Activated CD8-positive, alpha-beta memory T cell treated with anti-CD3 and anti-CD28 coated beads, Interleukin-2, amount 50 U/mL, for 1 hour (primary cell): ENCODE results near the gene SYT17.
"Not testable (repeated sequence)": the region's sequence is repeated elsewhere in the genome, so short reads cannot be mapped to it uniquely, and the experiment has no call there.

ENCODE experiments used
- DNase-seq: peaks from one replicate; pipeline ENCODE4 v3.0.0-alpha.2; 2020; ENCODE audit errors: extremely low read depth

The SYT17 gene

DNA sequence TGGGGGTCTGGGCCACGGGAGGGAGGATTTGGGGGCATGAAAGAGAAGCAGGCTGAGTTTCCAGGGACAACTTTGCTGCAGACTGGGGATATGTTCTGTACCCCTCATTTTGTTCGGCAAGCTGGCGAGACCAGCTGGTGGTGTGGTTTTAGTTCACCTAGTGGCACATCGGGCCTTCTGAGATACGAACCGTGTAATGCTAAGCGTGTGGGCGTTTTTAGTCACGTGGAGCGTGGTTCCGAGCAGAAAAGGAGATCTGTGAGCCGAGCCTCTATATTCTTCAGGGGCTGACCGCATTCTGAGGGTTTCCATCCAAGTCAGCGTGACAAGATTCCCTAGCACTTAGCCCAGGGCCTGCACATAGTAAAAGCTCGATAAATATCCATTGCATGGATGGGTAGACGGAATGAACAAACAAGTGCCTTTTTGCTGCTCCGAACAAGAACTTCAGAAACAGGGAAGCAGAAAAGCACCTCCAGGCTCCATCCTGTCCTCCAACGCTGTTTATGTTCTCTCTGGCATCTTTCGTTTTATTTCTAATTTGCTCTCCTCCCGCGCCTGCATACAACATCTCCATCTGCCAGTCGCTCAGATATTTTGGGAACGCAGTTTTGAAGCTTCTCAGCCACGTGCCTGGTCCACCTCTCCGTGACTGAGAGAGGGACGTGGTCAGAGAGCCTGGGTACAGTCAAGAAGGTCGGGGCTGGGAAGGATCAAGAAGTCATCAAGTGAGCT is 5.8 kb downstream of the SYT17 start:
- DNase-seq = no peak

DNA sequence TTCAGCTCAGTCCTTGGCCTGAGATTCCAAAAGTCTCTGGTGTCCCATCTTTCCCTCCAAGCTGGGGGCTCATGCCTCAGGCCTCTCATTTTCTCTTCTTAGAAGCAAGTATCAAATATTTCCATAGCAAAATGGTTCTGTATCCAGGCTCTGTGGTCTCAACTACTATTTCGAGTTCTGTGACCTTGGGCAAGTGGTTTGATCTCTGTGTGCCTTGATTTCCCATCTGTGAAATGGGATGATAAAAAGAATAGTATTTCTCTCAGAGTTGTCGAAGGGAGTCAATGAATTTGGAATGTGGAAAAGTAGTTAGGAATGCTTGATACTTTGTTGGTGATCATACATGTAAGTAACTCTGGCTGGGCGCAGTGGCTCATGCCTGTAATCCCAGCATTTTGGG is 6.4 kb downstream of the SYT17 start:
- no peak for DNase-seq

DNA sequence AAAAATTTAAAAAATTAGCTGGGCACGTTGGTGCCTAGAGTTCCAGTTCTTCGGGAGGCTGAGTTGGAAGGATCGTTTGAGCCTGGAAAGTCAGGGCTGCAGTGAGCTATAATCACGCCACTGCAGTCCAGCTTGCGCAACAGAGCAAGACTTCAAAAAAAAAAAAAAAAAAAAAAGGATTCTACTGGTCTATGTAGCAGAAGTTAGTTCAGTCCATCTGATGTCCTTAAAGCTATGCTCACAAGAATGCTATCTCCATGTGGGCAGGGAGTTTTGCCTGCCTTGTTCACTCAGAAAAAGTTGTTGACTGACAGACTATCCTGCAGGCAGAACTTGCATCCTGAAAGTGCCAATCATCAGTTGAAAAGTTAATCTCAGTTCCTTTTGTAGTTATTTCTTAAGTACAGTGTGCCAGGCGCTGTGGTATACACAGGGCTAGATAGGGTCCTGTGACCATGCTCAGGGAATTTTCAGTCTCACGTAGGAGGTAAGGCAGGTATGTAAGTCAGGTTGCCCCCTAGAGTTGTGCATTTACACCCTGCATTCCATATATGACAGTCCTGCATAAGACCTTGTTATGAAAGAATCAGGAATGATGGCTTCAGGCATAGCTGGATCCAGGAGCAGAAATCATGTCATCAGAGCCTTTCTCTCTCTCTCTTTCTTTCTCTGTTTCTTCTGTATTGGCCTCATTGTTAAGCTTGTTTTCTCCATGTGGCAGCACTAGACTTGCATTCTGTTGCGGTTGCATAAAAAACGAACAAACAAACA is 7.6 kb downstream of the SYT17 start:
- DNase-seq = no peak

DNA sequence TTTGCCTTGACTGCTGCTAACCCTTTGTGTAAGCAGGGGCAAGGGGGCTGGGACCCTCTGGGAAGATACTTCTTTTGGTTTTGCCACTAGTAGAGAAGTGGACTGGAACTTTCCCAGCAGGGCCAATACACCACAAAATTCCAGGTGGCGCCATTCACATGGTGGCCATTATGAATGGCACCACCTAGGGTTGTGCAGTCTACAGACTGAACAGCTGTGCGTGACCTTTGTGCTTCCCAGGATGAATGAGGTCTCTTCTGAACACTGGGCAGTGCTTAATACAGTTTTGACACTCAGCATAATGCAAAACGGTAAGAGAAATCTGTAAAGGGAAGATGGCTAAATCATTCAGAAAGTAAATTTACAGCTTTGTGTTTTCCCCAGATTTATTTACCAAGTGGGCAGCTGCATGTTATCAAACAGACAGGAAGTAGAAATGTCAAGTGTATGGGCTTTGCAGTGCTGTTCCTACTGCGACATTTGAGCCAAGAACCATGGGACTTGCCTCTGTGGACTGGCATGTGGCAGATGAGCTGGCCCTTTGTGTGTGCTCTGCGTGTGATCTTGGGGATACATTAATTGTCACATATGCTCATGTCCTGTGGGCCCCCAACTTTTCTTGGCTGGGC is 9.2 kb downstream of the SYT17 start:
- DNase-seq = no peak

DNA sequence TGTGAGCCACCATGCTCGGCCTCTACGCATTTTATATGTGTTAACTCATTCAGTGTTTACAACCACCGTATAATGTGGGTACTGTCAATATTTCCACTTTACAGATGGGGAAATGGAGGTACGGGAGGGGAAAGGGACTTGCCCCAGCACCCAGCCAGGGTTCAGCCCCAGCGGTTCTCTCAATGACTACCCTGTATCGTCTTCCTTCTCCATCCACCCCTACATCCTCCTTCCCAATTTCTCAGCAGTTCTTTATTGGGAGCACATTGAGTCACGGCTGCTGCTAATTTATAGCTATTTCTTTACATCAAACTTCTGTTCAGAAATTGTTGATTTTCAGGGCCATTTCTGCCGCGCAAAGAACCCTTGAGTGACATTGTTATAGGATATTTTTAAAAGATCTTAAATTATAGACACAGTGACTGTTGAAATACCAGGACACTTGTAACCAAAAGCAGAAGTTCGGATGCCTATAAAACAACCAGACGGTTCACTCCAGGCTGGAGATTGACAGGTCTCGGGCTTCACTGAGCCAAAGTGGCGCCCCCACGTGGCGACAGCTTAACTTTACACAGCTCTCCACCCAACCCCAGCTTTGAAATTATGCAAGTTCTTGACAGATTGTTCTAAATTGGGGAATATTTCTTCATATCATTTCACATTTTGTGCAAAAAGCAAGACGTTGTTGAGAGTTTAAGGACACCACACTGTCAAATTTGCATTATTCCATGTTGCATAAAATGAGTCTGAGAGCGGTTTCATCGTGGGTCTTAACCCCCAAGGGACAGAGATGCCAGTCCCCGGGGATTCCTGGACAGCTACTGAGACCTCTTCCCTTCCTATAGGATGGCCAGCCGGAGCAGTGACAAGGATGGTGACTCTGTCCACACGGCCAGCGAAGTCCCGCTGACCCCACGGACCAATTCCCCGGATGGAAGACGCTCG is 11.8 kb downstream of the SYT17 start:
- DNase-seq = no peak

DNA sequence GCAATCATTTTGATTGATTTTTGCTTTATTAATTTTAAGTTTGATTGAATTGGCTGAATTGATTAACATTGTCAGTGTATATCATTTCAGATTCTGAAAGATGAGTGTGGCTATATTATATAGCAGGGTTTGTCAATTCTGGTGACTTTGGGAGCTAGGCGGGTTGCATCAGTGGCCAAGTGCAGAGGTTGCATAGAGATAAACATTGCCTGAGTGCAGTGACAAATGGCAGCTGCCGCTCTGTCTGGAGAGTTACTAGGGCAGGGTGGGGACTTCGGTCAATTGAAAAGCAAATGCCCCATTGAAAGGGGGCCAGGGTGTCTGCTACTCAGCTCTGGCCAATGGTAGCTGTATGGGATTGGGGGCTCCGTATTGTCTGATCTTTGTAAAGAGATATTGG is 12.7 kb downstream of the SYT17 start:
- no peak for DNase-seq

DNA sequence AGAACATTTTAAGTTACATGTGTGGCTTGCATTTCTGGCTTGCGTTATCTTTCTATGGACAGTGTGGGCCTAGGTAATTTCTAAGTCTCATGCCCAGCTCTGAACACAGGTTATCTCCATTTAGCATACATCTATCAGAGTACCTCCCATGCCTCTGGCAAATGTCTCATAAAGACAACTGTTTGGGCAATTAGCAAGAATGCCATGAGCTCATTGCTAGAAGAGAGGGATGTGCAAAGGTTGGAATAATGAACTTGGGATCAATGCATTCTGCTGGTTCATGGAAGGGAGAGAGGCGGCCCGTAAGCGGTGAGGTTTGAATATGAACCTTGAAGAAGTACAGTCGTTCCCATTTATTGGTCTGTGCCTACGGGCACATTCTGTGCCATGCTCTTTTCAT is 14.4 kb downstream of the SYT17 start:
- no peak for DNase-seq

DNA sequence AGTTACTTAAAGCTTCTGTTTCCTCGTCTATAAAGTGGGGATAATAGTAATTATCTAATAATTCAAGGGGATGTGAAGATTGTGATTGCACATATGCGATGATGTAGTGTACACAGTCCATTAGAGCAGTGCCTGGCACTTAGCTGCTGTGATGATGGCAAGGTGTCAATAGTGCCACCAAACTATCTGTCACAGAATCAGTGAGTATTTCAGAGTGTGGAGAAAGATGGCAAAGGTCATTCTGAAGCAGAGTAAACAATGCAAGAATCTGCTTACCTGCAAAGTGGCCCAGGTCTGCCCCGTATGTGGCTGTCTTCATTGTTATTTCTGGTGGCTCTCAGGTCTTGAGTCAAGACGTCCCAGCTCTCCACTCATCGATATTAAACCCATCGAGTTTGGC is 15.1 kb downstream of the SYT17 start:
- DNase-seq = no peak

DNA sequence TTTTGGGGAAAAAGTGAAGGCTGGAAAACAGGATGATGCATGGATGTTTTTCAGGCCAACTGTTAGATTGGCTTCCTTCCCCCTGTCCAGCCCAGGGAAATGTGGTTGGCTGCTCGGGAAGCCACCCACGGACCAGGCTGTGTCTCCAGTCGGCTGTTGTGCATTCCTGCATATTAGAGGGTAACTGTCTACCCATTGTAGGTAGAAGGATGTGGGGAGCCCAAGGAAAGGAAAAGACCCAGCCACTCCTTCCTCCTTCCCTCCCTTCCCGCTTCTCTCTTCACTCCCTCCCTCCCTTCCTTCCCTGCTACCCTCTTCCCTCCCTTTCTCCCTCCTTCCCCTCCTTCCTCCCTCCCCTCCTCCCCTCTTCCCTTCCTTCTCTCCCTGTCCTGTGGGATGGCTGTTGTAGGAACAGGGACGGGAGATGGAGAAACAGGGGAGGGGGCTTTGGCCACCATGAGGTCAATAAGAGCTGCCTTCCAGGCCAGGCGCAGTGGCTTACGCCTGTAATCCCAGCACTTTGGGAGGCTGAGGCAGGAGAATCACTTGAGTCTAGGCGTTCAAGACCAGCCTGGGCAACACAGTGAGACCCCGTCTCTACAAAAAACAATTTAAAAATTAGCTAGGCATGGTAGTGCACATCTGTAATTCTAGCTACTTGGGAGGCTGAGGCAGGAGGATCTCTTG is 16.9 kb downstream of the SYT17 start:
- DNase-seq = no peak

DNA sequence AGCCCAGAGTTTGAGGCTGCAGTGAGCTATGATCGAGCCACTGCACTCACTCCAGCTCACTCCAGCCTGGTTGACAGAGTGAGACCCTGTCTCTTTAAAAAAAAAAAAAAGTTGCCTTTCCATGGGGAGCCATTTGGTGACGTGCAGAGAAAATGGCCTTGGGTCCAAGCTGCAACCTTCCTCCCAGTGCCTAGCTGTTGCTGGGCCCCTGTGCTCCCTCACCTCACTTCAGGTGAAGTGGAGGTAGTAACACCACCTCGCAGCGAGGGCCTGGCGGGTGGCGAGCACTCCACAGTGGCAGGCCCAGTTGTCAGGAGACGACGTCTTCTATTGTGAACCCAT is 17.4 kb downstream of the SYT17 start:
- DNase-seq = no peak

DNA sequence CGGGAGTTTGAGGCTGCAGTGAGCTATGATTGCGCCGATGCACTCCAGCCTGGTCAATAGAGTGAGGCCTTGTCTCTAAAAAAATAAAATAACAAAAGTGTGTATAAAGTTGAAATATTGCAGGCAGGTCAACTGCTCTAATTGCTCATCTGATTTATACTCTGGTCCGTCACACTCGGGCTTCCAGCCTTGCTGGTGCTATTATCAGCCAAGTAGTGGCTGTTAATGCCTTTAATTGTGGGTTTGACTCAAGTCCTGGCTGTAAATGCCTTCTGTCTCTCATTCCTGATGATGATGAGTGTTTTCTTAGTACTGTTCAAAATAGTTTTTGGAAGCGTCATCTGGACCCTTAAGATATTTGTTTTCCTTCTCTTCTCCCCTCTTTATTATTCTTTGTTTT is 18.4 kb downstream of the SYT17 start:
- no peak for DNase-seq

DNA sequence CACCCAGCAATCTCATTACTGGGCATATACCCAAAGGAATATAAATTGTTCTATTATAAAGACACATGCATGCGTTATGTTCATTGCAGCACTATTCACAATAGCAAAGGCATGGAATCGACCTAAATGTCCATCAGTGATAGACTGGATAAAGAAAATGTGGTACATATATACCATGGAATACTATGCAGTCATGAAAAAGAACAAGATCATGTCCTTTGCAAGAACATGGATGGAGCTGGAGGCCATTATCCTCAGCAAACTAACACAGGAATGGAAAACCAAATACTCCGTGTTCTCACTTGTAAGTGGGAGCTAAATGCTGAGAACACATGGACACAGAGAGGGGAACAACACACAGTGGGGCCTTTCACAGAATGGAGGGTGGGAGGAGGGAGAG is 19.9 kb downstream of the SYT17 start:
- not testable (repeated sequence) for DNase-seq

DNA sequence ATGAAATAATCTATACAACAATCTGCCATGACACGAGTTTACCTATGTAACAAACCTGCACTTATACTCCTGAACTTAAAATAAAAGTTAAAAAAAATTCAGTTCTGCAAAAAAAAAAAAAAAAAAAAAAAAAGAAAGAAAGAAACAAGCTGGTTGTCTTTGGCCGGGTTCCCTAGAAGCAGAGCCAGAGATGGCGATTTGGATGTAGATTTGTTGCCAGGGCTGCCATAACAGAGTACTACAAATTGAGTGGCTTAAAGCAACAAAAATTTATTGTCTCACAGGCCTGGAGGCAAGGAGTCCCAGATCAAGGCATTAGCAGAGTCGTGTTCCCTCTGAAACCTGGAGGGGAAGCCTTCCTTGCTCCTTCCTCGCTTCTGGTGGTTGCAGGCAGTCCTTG is 20.4 kb downstream of the SYT17 start:
- no peak for DNase-seq

DNA sequence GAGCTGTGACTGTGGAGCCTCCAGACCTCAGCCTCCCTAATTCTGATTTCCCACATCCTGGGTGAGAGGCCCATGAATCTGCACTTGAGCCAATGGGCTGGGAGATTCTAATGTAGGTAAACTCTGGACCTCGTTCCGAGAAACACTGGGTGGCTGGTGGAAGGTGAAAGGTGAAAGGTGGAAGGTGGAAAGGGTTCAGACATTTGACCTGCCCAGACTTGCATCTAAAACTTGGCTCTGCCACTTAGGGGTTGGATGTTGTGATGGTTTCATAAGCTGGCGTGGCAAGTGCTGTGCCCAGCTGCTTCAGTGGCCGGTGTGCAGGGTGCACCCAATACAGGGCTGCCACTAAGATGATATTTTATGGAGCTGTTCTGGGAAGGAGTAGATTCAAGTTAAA is 24.8 kb downstream of the SYT17 start:
- DNase-seq = no peak

DNA sequence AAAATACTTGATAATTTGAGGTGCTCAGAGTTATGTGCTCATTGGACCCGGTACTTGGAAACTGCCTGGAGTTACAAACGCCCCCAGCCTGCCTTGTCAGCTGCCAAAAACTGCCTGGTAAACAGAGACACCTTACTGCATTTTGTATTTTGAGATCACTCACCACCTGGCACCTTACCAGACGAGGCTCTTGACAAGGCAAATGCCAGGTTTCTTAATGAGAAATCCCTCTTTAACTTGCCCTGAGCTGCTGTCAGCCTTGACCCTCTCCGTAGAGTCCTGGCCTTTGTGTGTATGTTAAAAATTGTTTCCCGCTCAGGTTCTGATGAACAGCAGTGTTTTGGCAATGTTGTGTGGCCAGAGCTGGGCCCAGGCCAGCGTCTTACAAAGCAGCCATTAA is 28.8 kb downstream of the SYT17 start:
- no peak for DNase-seq

DNA sequence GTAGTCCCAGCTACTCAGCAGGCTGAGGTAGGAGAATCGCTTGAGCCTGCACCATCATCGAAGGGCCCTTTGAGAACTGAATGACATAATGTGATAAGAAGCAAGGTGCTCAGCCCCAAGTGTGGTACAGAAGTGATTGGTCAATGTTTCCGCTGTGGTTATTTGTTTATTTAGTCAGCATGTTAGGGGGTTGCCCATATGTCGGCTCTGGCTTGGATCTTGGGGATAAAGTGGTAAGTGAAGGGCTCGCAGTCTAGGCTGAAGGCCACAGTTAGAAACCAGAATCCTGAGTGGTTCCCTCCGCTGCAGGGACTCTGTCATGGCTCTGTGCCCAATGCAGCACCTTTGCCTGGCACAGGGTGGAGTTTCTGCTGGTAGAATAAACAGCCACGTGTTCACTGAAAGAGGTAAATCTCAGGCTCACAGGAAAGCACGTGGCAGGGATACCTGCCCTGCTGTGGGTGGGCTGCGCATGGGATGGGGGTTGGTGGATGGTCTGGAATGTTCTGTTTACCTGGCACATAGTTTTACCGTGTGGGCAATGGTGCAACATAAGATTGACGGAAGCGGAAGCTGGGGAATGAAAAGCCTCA is 35.4 kb downstream of the SYT17 start:
- no peak for DNase-seq

DNA sequence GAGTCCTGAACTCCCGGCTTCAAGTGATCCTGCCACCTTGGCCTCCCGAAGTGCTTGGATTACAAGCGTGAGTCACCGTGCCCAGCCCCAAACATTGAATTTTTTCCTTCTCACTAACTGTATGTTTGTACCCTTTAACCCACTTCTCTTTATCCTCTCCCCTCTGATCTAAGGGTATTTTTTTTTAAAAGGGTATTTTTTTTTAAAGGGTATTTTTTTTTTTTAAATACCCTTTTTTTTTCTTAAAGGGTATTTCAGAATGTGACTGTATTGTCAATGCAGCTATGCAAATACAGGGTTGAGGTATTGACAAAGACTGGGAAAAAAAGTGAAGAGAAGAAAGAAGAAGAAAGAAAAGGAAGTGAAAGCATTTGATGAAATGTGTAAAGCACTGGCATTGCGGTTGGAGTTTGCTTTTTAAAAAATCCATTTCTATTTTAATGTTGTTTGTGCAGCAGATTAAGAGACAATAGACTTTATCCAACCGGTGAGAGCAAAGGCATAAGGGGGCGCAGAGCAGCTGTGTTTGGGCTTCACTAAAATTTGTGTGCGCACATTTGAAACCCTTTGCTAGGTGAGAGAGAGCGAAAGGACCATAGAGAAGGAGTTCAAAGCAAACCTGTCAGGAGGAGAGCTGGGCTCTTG is 42.4 kb downstream of the SYT17 start:
- no peak for DNase-seq

DNA sequence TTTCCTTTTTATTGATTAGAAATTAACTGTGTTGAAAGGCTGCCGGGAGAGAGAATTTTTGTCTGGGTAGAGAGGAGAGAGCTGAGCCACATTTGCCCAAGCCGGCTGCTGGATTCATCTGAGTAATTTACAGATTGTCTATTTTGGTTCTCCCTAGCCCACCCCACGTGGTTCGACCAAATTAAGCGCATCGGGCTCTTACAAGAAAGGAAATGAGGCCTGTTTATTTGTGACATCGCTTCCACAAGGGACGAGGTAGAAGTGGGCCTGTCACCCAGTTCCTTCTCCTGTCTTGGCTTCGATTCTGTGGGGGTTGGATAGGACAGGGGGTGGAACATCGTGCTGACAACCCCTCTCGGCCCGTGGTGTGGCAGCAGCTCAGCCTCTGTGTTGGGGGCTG is 42.9 kb downstream of the SYT17 start:
- no peak for DNase-seq

DNA sequence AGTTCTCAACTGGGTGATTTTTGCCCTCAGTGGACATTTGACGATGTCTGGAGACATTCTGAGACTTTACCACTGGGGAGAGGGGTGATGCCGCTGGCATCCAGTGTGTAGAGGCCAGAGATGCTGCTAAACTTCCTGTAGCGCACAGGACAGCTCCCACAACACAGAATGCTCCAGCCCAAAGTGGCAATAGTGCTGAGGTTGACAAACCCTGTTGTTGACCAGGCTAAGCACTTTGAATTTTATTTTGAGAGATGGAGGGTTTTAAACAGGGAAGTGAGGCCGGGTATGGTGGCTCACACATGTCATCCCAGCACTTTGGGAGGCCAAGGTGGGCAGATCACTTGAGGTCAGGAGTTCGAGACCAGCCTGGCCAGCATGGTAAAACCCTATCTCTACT is 44.0 kb downstream of the SYT17 start:
- no peak for DNase-seq

DNA sequence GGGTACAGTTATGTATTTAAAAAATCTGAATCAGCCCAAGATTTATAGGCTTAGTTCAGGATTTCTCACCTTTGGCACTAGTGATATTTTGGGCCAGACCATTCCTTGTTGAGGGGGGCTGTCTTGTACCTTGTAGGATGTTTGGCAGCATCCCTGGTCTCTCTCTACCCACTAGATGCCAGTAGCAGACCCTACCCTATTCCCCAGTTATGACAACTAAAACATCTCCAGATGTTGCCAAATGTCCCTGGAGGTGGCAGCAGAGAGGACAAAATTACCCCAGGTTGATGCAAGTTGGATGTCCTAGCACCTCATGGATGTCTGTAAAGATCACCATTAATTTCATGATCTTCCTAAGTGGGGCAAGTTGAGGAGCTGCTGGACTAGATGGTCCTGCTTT is 45.8 kb downstream of the SYT17 start:
- no peak for DNase-seq

DNA sequence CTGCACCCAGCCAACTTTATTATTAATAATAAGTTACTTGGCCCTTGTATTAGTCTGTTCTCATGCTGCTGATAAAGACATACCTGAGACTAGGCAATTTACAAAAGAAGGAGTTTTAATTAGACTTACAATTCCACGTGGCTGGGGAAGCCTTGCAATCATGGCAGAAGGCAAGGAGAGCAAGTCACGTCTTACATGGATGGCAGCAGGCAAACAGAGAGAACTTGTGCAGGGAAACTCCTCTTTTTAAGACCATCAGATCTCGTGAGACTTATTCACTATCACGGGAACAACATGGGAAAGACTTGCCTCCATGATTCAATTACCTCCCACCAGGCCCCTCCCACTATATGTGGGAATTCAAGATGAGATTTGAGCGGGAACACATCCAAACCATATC is 47.7 kb downstream of the SYT17 start:
- DNase-seq = no peak
